HepG2 (cell line): ENCODE results near the gene BLMH. TPM values are rescaled to one million over a fixed set of nuclear protein-coding genes. Genes with fewer than 3 reads are reported as not detected.
"Not testable (repeated sequence)": the region's sequence is repeated elsewhere in the genome, so short reads cannot be mapped to it uniquely, and the experiment has no call there.

Source experiments
- ATAC-seq: fragments of 200-7000 bp; cut with Tn5 transposase; 3 replicates; pipeline ENCODE4 v1.9.1; 2020; ENCODE audit warnings: mild to moderate bottlenecking, moderate library complexity
- BruUV-seq: library from RNA; stranded (reverse); fragments of 400-500 nt; replicated peaks from 2 replicates; lab custom pipeline; 2021; lab: Mats Ljungman, UMichigan
- CTCF ChIA-PET: fragments of 300-600 bp; formaldehyde crosslinking; extraction: SDS; loops from one replicate; lab custom pipeline; 2021; ENCODE audit warnings: low total read pairs, inconsistent platforms, low intra/inter-chr PET ratio; lab: Yijun Ruan, JAX
- POLR2A ChIA-PET: fragments of 350-600 bp; sonication (Branson Sonifier 250); formaldehyde crosslinking; loops from one replicate; lab custom pipeline; 2020; ENCODE audit warnings: antibody characterized with exemption, inconsistent platforms; lab: Yijun Ruan, JAX
- DNase-seq: peaks from one replicate; pipeline ENCODE4 v3.0.0-alpha.2; 2015; ENCODE audit warnings: low spot score
- FAIRE-seq: peaks from 3 replicates; lab custom pipeline; 2011; peaks lifted over from hg19 to GRCh38; lab: Jason Lieb, UNC
- H2AFZ ChIP-seq: one replicate; pipeline ENCODE4 v1.6.1; 2011; ENCODE audit warnings: low read length, inconsistent platforms
- H3K27ac ChIP-seq: fragments of 300-600 bp; 3 replicates; pipeline ENCODE4 v1.8.0; 2011; ENCODE audit warnings: mixed run types, mild to moderate bottlenecking, mixed read lengths, low read length, inconsistent platforms; ENCODE audit not compliant: insufficient read depth; ENCODE audit errors: extremely low read length
- H3K27me3 ChIP-seq, 2 experiments: fragments of 200-600 bp in 1 of 2; 2 replicates in 1 of 2; 3 replicates in 1 of 2; pipeline versions ENCODE4 v1.6.0 to v1.8.0; 2011; ENCODE audit warnings: low read length in 2 of 2, mild to moderate bottlenecking in 2 of 2, moderate library complexity in 2 of 2, inconsistent platforms in 1 of 2; ENCODE audit not compliant: insufficient read depth in 2 of 2, control insufficient read depth in 1 of 2
- H3K36me3 ChIP-seq, 2 experiments: fragments of 200-600 bp in 1 of 2; replicated peaks in 1 of 2; 2 replicates in 1 of 2; 3 replicates in 1 of 2; pipeline versions ENCODE4 v1.5.1 to v1.8.0; 2011; ENCODE audit warnings: low read length in 2 of 2, inconsistent platforms in 1 of 2; ENCODE audit not compliant: insufficient read depth in 2 of 2, control insufficient read depth in 1 of 2
- H3K4me1 ChIP-seq: 2 replicates; pipeline ENCODE4 v1.5.1; 2012; ENCODE audit warnings: low read length, inconsistent platforms; ENCODE audit not compliant: insufficient read depth
- H3K4me2 ChIP-seq: 2 replicates; pipeline ENCODE4 v1.6.0; 2011; ENCODE audit warnings: low read depth, low read length, inconsistent platforms
- H3K4me3 ChIP-seq, 3 experiments: fragments of 200-600 bp in 1 of 3; sonication (generic), shearing (Covaris generic) in 1 of 3; replicated peaks in 1 of 3; 2 replicates each; pipeline ENCODE4 v1.5.1; 2011 to 2016; ENCODE audit warnings: low read length in 3 of 3, inconsistent platforms in 2 of 3, low read depth in 2 of 3, mild to moderate bottlenecking in 2 of 3, control low read depth in 1 of 3, mixed read lengths in 1 of 3; ENCODE audit not compliant: insufficient read depth in 1 of 3
- H3K79me2 ChIP-seq: one replicate; pipeline ENCODE4 v1.6.1; 2011; ENCODE audit warnings: low read length, inconsistent platforms; ENCODE audit not compliant: insufficient read depth
- H3K9ac ChIP-seq: 2 replicates; pipeline ENCODE4 v1.6.0; 2011; ENCODE audit warnings: mild to moderate bottlenecking, low read depth, low read length, inconsistent platforms; ENCODE audit not compliant: insufficient read depth
- H3K9me3 ChIP-seq: 2 replicates; pipeline ENCODE4 v1.5.1; 2012; ENCODE audit warnings: mild to moderate bottlenecking, low read length
- H4K20me1 ChIP-seq: 2 replicates; pipeline ENCODE4 v1.6.0; 2011; ENCODE audit warnings: inconsistent platforms, mild to moderate bottlenecking, low read length, moderate library complexity; ENCODE audit not compliant: insufficient read depth
- CBX2 ChIP-seq, 2 experiments: fragments of 200-600 bp in 1 of 2; sonication (generic); formaldehyde crosslinking in 1 of 2; IDR thresholded peaks; 2 replicates each; pipeline versions ENCODE4 v1.7.0 to v1.8.1; 2018 to 2022; ENCODE audit warnings: low read depth in 2 of 2, low read length in 1 of 2, mild to moderate bottlenecking in 1 of 2, missing genetic modification reagents in 1 of 2
- ETV6 ChIP-seq: sonication (generic); formaldehyde crosslinking; conservative IDR thresholded peaks from 2 replicates; pipeline ENCODE4 v1.4.0; 2020; ENCODE audit warnings: missing genetic modification reagents
- HOXA3 ChIP-seq: sonication (generic); formaldehyde crosslinking; IDR thresholded peaks from 2 replicates; pipeline ENCODE4 v1.5.0; 2020; ENCODE audit warnings: missing genetic modification reagents
- NCOR1 ChIP-seq: fragments of 200-600 bp; sonication (generic); IDR thresholded peaks from 2 replicates; pipeline ENCODE4 v1.7.0; 2017; ENCODE audit warnings: antibody characterized with exemption, low read length, borderline replicate concordance
- PITX1 ChIP-seq: sonication (generic); formaldehyde crosslinking; IDR thresholded peaks from 2 replicates; pipeline ENCODE4 v1.5.1; 2020; ENCODE audit warnings: mild to moderate bottlenecking, missing genetic modification reagents
- RXRB ChIP-seq: IDR thresholded peaks from 2 replicates; pipeline ENCODE4 v1.6.1; 2016; ENCODE audit warnings: borderline replicate concordance, missing genetic modification reagents, missing compliant biosample characterization
- SIX1 ChIP-seq: sonication (generic); formaldehyde crosslinking; IDR thresholded peaks from 2 replicates; pipeline ENCODE4 v1.4.0; 2020; ENCODE audit warnings: missing genetic modification reagents, borderline replicate concordance
- SP1 ChIP-seq, 2 experiments: fragments of 450-650 bp in 1 of 2; sonication (generic) in 1 of 2; formaldehyde crosslinking in 1 of 2; IDR thresholded peaks; 2 replicates each; pipeline versions ENCODE4 v1.4.0 to v1.6.1; 2016 to 2020; ENCODE audit warnings: missing genetic modification reagents in 1 of 2
- ZBTB21 ChIP-seq: sonication (generic); formaldehyde crosslinking; IDR thresholded peaks from 2 replicates; pipeline ENCODE4 v1.4.0; 2020; ENCODE audit warnings: missing genetic modification reagents
- ZNF713 ChIP-seq: sonication (generic); formaldehyde crosslinking; IDR thresholded peaks from 2 replicates; pipeline ENCODE4 v1.4.0; 2020; ENCODE audit warnings: mild to moderate bottlenecking, missing genetic modification reagents
- ZNF839 ChIP-seq: sonication (generic); formaldehyde crosslinking; IDR thresholded peaks from 2 replicates; pipeline ENCODE4 v1.4.0; 2020; ENCODE audit warnings: missing genetic modification reagents, mild to moderate bottlenecking, borderline replicate concordance
- WGBS: methylation state at CpG from one replicate; pipeline ENCODE4 v1.1.6; 2017; ENCODE audit warnings: low lambda C conversion rate; 5-methylcytosine and 5-hydroxymethylcytosine counted together
- in situ Hi-C: cut with HindIII; loops from 2 replicates; pipeline ENCODE4 v1.10.0; 2017; ENCODE audit warnings: low pct_unique_long_range_greater_than_20kb; ENCODE audit not compliant: extremely low pct_ligation_motif_present
- intact Hi-C: fragments of 100-400 bp; cut with micrococcal nuclease; formaldehyde crosslinking; loops from one replicate; pipeline ENCODE4 v1.10.0; 2022; ENCODE audit not compliant: unreplicated experiment
- polyA plus RNA-seq, 8 experiments: library from polyadenylated mRNA; depleted of rRNA in 3 of 8; stranded (reverse) in 7 of 8; unstranded in 1 of 8; fragments of >200 nt; fragmentation: Illumina TruSeq in 4 of 8; extraction: Trizol in 4 of 8; gene quantifications; 2 replicates each; pipeline versions ENCODE4 v1.2.1 to v1.2.3, GENCODE V29; 2011 to 2016; ENCODE audit warnings: low read depth in 4 of 8, missing spikeins in 1 of 8, mixed read lengths in 1 of 8; ENCODE audit not compliant: insufficient read depth in 1 of 8
- total RNA-seq, 5 experiments: library from RNA; depleted of rRNA; stranded (reverse); fragments of >200 nt; fragmentation: Illumina TruSeq; extraction: Trizol; gene quantifications; 2 replicates each; pipeline ENCODE4 v1.2.3, GENCODE V29; 2016; ENCODE audit warnings: low read depth in 1 of 5
- TF ChIP-seq, protein P1 (sequence below): sonication (generic); formaldehyde crosslinking; IDR thresholded peaks from 2 replicates; pipeline ENCODE4 v1.5.1; 2020; ENCODE audit warnings: missing genetic modification reagents, mild to moderate bottlenecking, borderline replicate concordance

The BLMH gene
- total and polyA plus RNA-seq, 2 of the 13 experiments (the other 11 are each of a cell fraction or from before 2014, with no cell fraction given): 12.1 to 41.0 TPM

DNA sequence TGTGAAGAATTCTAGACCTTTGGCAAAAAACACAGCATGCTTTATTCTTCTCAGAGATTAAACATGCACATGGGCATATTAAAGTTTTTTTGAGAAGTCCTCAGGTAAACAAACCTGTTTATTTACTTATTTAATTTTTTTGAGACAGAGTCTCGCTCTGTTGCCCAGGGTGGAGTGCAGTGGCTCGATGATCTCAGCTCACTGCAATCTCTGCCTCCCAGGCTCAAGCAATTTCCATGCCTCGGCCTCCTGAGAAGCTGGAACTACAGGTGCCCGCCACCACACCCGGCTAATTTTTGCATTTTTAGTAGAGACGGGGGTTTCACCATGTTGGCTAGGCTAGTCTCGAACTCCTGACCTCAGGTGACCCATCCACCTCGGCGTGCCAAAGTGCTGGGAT is 91.1 kb downstream of the BLMH start:
- H3K27ac ChIP-seq, H4K20me1 ChIP-seq, FAIRE-seq, H3K36me3 ChIP-seq, DNase-seq, H3K4me3 ChIP-seq, H3K79me2 ChIP-seq, ATAC-seq, H3K4me2 ChIP-seq, intact Hi-C loops, H3K27me3 ChIP-seq, H3K9ac ChIP-seq, POLR2A ChIA-PET, H3K4me1 ChIP-seq, in situ Hi-C loops, H2AFZ ChIP-seq, BruUV-seq, CTCF ChIA-PET, H3K9me3 ChIP-seq: not testable (repeated sequence)
- 92% methylated on average over 8 of the region's 9 CpGs for WGBS

DNA sequence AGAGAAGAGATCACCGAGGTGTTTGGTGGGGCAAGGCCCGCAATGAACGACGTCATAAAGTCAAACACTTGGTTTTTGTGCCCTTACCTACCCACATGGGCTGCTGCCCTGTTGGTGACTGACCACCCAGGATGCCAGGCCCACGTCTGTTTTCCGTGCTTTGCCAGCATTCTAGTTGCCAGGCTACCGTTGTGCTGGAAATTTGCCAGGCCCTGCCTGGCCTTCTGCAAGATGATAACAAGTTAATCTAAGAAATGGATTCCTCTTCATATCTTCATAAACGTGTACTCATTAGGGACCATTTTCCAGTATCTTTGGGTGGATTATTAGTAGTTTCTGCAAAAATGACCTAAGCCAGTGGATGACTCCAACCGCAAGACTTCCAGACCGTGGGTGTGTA is 91.6 kb downstream of the BLMH start:
- 93% methylated on average over 9 of the region's 10 CpGs for WGBS
- no peak for FAIRE-seq

More for the DNA sequence above, 91.6 kb downstream of the BLMH start:
- H3K4me1 ChIP-seq: no peaks in the 10 kb centered on the region
- ATAC-seq: no peak
- no peak overlapping the region for H3K4me2 ChIP-seq
- no peaks in the 10 kb centered on the region for H3K27me3 ChIP-seq
- no peak overlapping the region for H3K4me3 ChIP-seq
- no peak overlapping the region for H2AFZ ChIP-seq
- H3K27ac ChIP-seq: no peak overlapping the region
- in situ Hi-C loops: no loop called here
- ChIA-PET CTCF (no interaction called here), POLR2A (no interaction called here)
- no peaks in the 10 kb centered on the region for H3K79me2 ChIP-seq
- no peak for TF ChIP-seq ZNF839
- TF ChIP-seq ETV6 (CRISPR knock-in tag): no peak
- no peak for TF ChIP-seq ZBTB21
- TF ChIP-seq, protein P1, sequence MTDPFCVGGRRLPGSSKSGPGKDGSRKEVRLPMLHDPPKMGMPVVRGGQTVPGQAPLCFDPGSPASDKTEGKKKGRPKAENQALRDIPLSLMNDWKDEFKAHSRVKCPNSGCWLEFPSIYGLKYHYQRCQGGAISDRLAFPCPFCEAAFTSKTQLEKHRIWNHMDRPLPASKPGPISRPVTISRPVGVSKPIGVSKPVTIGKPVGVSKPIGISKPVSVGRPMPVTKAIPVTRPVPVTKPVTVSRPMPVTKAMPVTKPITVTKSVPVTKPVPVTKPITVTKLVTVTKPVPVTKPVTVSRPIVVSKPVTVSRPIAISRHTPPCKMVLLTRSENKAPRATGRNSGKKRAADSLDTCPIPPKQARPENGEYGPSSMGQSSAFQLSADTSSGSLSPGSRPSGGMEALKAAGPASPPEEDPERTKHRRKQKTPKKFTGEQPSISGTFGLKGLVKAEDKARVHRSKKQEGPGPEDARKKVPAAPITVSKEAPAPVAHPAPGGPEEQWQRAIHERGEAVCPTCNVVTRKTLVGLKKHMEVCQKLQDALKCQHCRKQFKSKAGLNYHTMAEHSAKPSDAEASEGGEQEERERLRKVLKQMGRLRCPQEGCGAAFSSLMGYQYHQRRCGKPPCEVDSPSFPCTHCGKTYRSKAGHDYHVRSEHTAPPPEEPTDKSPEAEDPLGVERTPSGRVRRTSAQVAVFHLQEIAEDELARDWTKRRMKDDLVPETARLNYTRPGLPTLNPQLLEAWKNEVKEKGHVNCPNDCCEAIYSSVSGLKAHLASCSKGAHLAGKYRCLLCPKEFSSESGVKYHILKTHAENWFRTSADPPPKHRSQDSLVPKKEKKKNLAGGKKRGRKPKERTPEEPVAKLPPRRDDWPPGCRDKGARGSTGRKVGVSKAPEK (CRISPR knock-in tag): no peak
- no peak for TF ChIP-seq HOXA3 (CRISPR knock-in tag)
- no peak for TF ChIP-seq SIX1 (CRISPR knock-in tag)
- TF ChIP-seq PITX1 (CRISPR knock-in tag): no peak
- no peak for TF ChIP-seq CBX2 (IDR thresholded peaks at IDR 0.05; ENCODE audit: low read depth, low read length)
- no peak for TF ChIP-seq CBX2 (CRISPR knock-in tag; IDR thresholded peaks at IDR 0.05; ENCODE audit: low read depth)
- TF ChIP-seq RXRB (CRISPR knock-in tag): no peak
- no peak for TF ChIP-seq ZNF713 (CRISPR knock-in tag)
- TF ChIP-seq SP1 (IDR thresholded peaks at IDR 0.05): no peak
- no peak for TF ChIP-seq SP1 (CRISPR knock-in tag; IDR thresholded peaks at IDR 0.05)
- TF ChIP-seq NCOR1: no peak
- DNase-seq: no peak
- BruUV-seq: no TSS peak
- intact Hi-C loops: no loop called here
- H3K36me3 ChIP-seq: no peaks in the 10 kb centered on the region
- no peaks in the 10 kb centered on the region for H4K20me1 ChIP-seq
- no peaks in the 10 kb centered on the region for H3K9me3 ChIP-seq
- no peak overlapping the region for H3K9ac ChIP-seq
